ENCODE data around the gene ZNF568.

The ZNF568 gene

GRCh38 chr19:36999313-36999712 is 83.2 kb downstream of the ZNF568 start:
- ATAC-seq, result no peak
- no peak for DNase-seq

- DNase-seq, result peak; percentile 44
- ATAC-seq, result no peak
Measured at GRCh38 chr19:37007587-37008220, 91.6 kb downstream of the ZNF568 start.

DNA sequence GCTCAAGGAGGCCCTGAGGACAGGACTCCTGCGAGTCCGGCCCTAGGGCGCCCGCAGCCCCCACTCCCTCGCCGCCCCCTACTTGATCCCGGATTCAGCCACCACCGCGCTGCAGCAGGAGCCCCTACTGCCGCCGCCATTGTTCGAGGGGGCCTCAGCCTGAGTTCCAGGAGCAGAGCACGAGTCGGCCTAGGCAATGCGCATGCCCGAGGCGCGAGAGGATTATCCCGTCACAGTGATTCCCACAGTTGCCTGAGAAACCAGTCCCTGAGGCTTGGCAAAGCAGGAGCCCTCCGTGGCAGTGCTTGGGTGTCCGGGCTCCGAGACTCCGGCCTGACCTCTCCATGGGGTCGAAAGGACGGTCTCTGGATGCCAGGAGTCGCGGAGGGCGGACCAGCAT is 93.7 kb downstream of the ZNF568 start:
- DNase-seq, result no peak

GRCh38 chr19:37012093-37012745 is 96.1 kb downstream of the ZNF568 start:
- no peak for DNase-seq
- ATAC-seq, result no peak

More for the DNA sequence above, 93.7 kb downstream of the ZNF568 start:
- no peak for ATAC-seq

GRCh38 chr19:37014456-37014855 is 98.3 kb downstream of the ZNF568 start:
- no peak for ATAC-seq

GRCh38 chr19:37045140-37045539 is 129.0 kb downstream of the ZNF568 start:
- ATAC-seq (no peak), DNase-seq (no peak)

More at GRCh38 chr19:37014456-37014855, 98.3 kb downstream of the ZNF568 start:
- no peak for DNase-seq

All from stimulated activated naive CD8-positive, alpha-beta T cell treated with anti-CD3 and anti-CD28 coated beads, Interleukin-15, Interleukin-2, amounts not matched to agents 100 U/mL and 50 U/mL, for 24 hours (primary cell).